ENCODE measurements around the gene PRTN3. TPM values are rescaled to one million over a fixed set of nuclear protein-coding genes. Genes with fewer than 3 reads are reported as not detected.

PRTN3 gene
- total and polyA plus RNA-seq, 9 donors = 0.41 TPM; not detected in 8

- peak in 4 of 5 donors; percentile 58 to 82 (median 72) for DNase-seq
- Histone ChIP-seq H3K4me1 (ENCODE audit: insufficient read depth) (peaks cover 17% of the 10 kb centered on the region), H3K27ac (peak overlapping the region in 1 of 2 donors; percentile 15), H3K4me3 (no peak overlapping the region), H3K9me3 (no peaks in the 10 kb centered on the region), H3K36me3 (no peaks in the 10 kb centered on the region), H3K27me3 (no peaks in the 10 kb centered on the region)
- no peak for TF ChIP-seq EP300 (IDR thresholded peaks at IDR 0.05)
- TF ChIP-seq CTCF (IDR thresholded peaks at IDR 0.05) = no peak
- TF ChIP-seq POLR2A (IDR thresholded peaks at IDR 0.05) = no peak
- whole genome bisulfite sequencing, 3 donors = 59 to 78% (median 72%) methylated on average over 18 to 28 of the region's 28 CpGs
- intact Hi-C loops (cut with DNase I) = no loop called here
These were observed 30.2 kb downstream of the PRTN3 start for GRCh38 chr19:870963-871401.

GRCh38 chr19:871446-872265, 30.9 kb downstream of the PRTN3 start:
- intact Hi-C loops (cut with DNase I) = no loop called here
- Histone ChIP-seq H3K27ac (peak overlapping the region; percentile 33 to 59), H3K4me1 (ENCODE audit: insufficient read depth) (peaks cover 17% of the 10 kb centered on the region), H3K36me3 (no peaks in the 10 kb centered on the region), H3K4me3 (no peak overlapping the region), H3K27me3 (no peaks in the 10 kb centered on the region), H3K9me3 (no peaks in the 10 kb centered on the region)
- peak in 4 of 5 donors; percentile 42 to 67 (median 62) for DNase-seq
- 52 to 79% (median 73%) methylated on average over 19 to 24 of the region's 33 CpGs for WGBS, 3 donors
- TF ChIP-seq EP300 (IDR thresholded peaks at IDR 0.05) = no peak
- TF ChIP-seq CTCF (IDR thresholded peaks at IDR 0.05) = no peak
- TF ChIP-seq POLR2A (IDR thresholded peaks at IDR 0.05) = no peak

- peak overlapping the region; percentile 33 to 59 for H3K27ac ChIP-seq
- H3K36me3 ChIP-seq = no peaks in the 10 kb centered on the region
- H3K4me3 ChIP-seq = no peak overlapping the region
- peak; percentile 63 to 78 (median 74) for DNase-seq
- peaks cover 17% of the 10 kb centered on the region for H3K4me1 ChIP-seq (ENCODE audit: insufficient read depth)
- no peaks in the 10 kb centered on the region for H3K9me3 ChIP-seq
- no peaks in the 10 kb centered on the region for H3K27me3 ChIP-seq
- intact Hi-C loops (cut with DNase I) = no loop called here
- 29 to 62% (median 59%) methylated on average over 26 to 27 of the region's 27 CpGs for WGBS, 3 donors
- no peak for TF ChIP-seq CTCF (IDR thresholded peaks at IDR 0.05)
- TF ChIP-seq EP300 (IDR thresholded peaks at IDR 0.05) = no peak
- TF ChIP-seq POLR2A (IDR thresholded peaks at IDR 0.05) = no peak
These were observed 31.6 kb downstream of the PRTN3 start for GRCh38 chr19:872266-872951.

- Histone ChIP-seq H3K27me3 (no peaks in the 10 kb centered on the region), H3K36me3 (no peaks in the 10 kb centered on the region), H3K4me3 (no peak overlapping the region), H3K4me1 (ENCODE audit: insufficient read depth) (peaks cover 17% of the 10 kb centered on the region), H3K27ac (no peak overlapping the region), H3K9me3 (no peaks in the 10 kb centered on the region)
- 57 to 87% (median 74%) methylated on average over 9 to 13 of the region's 13 CpGs for WGBS, 3 donors
- intact Hi-C loops (cut with DNase I) = no loop called here
- peak in 2 of 5 donors; percentile 58 to 63 for DNase-seq
- TF ChIP-seq EP300 (IDR thresholded peaks at IDR 0.05) = no peak
- TF ChIP-seq CTCF (IDR thresholded peaks at IDR 0.05) = no peak
- TF ChIP-seq POLR2A (IDR thresholded peaks at IDR 0.05) = no peak
These were observed 32.3 kb downstream of the PRTN3 start for GRCh38 chr19:873084-873483.
